Suprapubic skin (tissue), 4 donors: ENCODE measurements around the gene C4B. TPM values are rescaled to one million over a fixed set of nuclear protein-coding genes. Genes with fewer than 3 reads are reported as not detected.
"Not testable (repeated sequence)": the region's sequence is repeated elsewhere in the genome, so short reads cannot be mapped to it uniquely, and the experiment has no call there.

Source experiments
- DNase-seq, 2 donors: peaks; one replicate each; pipeline ENCODE4 v3.0.0-alpha.2; 2019; ENCODE audit warnings: low spot score in 2 of 2
- H3K27ac ChIP-seq: fragments of 200-600 bp; sonication (generic); one replicate; pipeline ENCODE4 v1.5.1; 2019
- H3K27me3 ChIP-seq: fragments of 200-600 bp; sonication (generic); one replicate; pipeline ENCODE4 v1.5.1; 2019
- H3K36me3 ChIP-seq: fragments of 200-600 bp; sonication (generic); one replicate; pipeline ENCODE4 v1.5.1; 2019
- H3K4me1 ChIP-seq: fragments of 200-600 bp; sonication (generic); one replicate; pipeline ENCODE4 v1.5.1; 2019
- H3K4me3 ChIP-seq: fragments of 200-600 bp; sonication (generic); one replicate; pipeline ENCODE4 v1.5.1; 2019; ENCODE audit warnings: mild to moderate bottlenecking
- H3K9me3 ChIP-seq: fragments of 200-600 bp; sonication (generic); one replicate; pipeline ENCODE4 v1.5.1; 2019
- EP300 ChIP-seq: sonication (generic); formaldehyde crosslinking; IDR thresholded peaks from one replicate; pipeline ENCODE4 v1.6.1; 2017; ENCODE audit warnings: antibody characterized with exemption
- POLR2A ChIP-seq, 2 donors: fragments of 450-650 bp; IDR thresholded peaks; one replicate each; pipeline ENCODE4 v1.6.1; 2017; ENCODE audit warnings: antibody characterized with exemption in 2 of 2, mild to moderate bottlenecking in 2 of 2, moderate library complexity in 2 of 2
- POLR2AphosphoS5 ChIP-seq, 3 donors: sonication (generic); formaldehyde crosslinking; IDR thresholded peaks; one replicate each; pipeline ENCODE4 v1.6.1; 2017; ENCODE audit warnings: antibody characterized with exemption in 3 of 3
- WGBS: methylation state at CpG from one replicate; pipeline ENCODE4 v1.1.5; 2018; 5-methylcytosine and 5-hydroxymethylcytosine counted together
- total RNA-seq, 4 donors: library from RNA; depleted of rRNA; stranded (reverse); fragments of >200 nt; gene quantifications; one replicate each; pipeline ENCODE4 v1.1.0, GENCODE V29; 2016
- TF ChIP-seq, protein P1 (sequence below), 2 donors: fragments of 200-600 bp in 1 of 2; fragments of 450-650 bp in 1 of 2; sonication (generic) in 1 of 2; IDR thresholded peaks; one replicate each; pipeline ENCODE4 v1.5.1; 2016 to 2019; ENCODE audit warnings: antibody characterized with exemption in 2 of 2, mild to moderate bottlenecking in 1 of 2, moderate library complexity in 1 of 2

Gene C4B
- total RNA-seq, 4 donors from 2014 or later: 1.3 to 9.4 (median 5.1) TPM

DNA sequence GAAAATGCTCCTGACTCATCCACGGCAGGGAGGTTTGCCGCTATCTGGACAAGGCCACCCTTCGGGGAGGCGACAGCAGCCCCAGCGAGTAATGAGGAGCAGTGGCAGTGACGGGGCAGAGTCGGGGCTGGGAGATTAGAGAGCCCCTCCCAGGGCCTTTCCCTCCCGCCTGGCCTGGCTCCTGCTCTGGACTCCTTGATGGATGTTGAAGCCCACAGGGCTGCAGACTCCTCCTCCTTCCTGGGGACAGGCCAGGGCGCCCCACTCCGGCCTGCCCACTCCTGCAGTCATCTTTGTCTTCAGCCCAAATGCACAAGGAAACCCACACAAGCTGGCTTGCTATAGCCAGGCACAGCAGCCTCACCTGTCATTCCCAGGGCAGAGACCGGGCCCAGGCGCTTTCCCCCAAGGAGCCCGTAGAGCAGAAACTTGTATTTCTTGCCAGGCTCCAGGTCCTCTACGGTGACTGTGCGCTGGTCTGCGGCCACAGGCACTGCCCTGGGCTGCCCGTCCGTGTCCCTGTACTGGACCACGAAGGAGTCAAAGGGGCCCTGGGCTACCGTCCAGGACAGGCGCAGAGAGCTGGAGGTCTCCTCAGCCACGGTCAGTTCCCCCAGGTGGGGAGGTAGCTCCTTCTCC lies 31.3 kb downstream of the C4B start:
- Histone ChIP-seq H3K27me3 (no peaks in the 10 kb centered on the region), H3K27ac (peak overlapping the region; percentile 93), H3K9me3 (no peaks in the 10 kb centered on the region), H3K36me3 (no peaks in the 10 kb centered on the region), H3K4me3 (no peak overlapping the region), H3K4me1 (peaks cover 30% of the 10 kb centered on the region)
- 81% methylated on average over 15 of the region's 22 CpGs for WGBS
- TF ChIP-seq POLR2AphosphoS5 (IDR thresholded peaks at IDR 0.05) (no peak), POLR2A (IDR thresholded peaks at IDR 0.05) (peak in 1 of 2 donors; percentile 5)
- DNase-seq: peak in 1 of 2 donors; percentile 68

DNA sequence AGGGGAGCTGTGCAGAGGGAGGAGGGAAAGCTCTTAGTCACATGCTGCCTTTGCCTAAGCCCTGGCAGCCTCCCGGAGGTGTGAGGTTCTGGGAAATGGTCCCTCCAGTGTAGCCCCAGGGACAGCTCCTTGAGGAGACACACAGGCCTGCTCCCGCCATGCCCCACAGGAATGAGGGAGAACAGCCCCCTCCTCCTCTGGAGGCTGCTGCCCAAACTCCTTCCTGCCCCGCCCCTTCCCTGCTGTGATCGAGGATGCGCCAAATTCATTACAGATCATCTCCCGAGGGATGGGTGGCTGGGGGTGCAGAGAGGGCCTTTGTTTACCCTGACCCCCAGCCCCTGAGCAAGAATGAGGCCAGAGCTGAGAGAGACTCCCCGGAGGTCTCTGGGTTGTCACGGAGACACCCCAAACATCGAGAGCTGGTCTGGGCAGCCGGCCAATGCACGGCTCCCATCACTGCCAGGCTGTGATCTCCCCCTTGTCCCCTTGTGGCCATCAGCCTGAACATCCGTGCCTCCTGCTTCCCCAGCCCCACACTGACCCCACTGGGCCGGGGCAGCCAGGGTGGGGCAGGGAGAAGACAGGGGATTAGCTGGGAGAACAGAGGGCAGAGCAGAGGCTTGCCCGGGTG lies 32.0 kb downstream of the C4B start:
- TF ChIP-seq EP300 (no peak), POLR2AphosphoS5 (IDR thresholded peaks at IDR 0.05) (no peak), POLR2A (IDR thresholded peaks at IDR 0.05) (no peak)
- TF ChIP-seq, protein P1, sequence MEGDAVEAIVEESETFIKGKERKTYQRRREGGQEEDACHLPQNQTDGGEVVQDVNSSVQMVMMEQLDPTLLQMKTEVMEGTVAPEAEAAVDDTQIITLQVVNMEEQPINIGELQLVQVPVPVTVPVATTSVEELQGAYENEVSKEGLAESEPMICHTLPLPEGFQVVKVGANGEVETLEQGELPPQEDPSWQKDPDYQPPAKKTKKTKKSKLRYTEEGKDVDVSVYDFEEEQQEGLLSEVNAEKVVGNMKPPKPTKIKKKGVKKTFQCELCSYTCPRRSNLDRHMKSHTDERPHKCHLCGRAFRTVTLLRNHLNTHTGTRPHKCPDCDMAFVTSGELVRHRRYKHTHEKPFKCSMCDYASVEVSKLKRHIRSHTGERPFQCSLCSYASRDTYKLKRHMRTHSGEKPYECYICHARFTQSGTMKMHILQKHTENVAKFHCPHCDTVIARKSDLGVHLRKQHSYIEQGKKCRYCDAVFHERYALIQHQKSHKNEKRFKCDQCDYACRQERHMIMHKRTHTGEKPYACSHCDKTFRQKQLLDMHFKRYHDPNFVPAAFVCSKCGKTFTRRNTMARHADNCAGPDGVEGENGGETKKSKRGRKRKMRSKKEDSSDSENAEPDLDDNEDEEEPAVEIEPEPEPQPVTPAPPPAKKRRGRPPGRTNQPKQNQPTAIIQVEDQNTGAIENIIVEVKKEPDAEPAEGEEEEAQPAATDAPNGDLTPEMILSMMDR (IDR thresholded peaks at IDR 0.05): peak in 1 of 2 donors; percentile 15
- no peaks in the 10 kb centered on the region for H3K36me3 ChIP-seq
- no peak overlapping the region for H3K4me3 ChIP-seq
- H3K27ac ChIP-seq: peak overlapping the region; percentile 93
- WGBS: no CpG with 5 or more reads among the region's 14 CpGs
- no peaks in the 10 kb centered on the region for H3K9me3 ChIP-seq
- peaks cover 30% of the 10 kb centered on the region for H3K4me1 ChIP-seq
- peak in 1 of 2 donors; percentile 82 for DNase-seq
- H3K27me3 ChIP-seq: no peaks in the 10 kb centered on the region

DNA sequence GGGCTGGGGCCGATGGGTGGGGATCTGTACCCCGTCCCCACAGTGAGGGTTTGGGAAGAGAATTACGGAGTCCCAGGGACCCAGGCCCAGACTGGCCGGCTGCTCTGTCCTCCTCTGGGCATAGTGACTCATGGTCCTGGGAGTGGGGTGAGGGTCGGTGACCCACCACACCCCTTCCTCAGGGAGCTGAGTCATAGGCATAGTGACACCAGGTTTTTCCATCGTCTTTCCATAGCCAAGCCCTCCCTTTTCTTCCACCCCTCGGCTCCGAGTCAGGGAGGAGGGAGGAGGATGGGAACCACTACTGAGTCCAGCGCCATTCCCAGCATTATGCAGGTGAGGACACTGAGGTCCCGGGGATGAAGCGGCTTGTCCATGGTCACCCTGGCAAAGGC lies 32.5 kb downstream of the C4B start:
- DNase-seq: no peak
- H3K36me3 ChIP-seq: no peaks in the 10 kb centered on the region
- no peaks in the 10 kb centered on the region for H3K9me3 ChIP-seq
- H3K27me3 ChIP-seq: no peaks in the 10 kb centered on the region
- peak in 1 of 3 donors; percentile 59 for TF ChIP-seq POLR2AphosphoS5 (IDR thresholded peaks at IDR 0.05)
- TF ChIP-seq EP300: no peak
- TF ChIP-seq POLR2A (IDR thresholded peaks at IDR 0.05): peak in 1 of 2 donors; percentile 8
- peak overlapping the region; percentile 93 for H3K27ac ChIP-seq
- H3K4me3 ChIP-seq: no peak overlapping the region
- H3K4me1 ChIP-seq: peaks cover 30% of the 10 kb centered on the region
- 80% methylated on average over 3 of the region's 11 CpGs for WGBS

DNA sequence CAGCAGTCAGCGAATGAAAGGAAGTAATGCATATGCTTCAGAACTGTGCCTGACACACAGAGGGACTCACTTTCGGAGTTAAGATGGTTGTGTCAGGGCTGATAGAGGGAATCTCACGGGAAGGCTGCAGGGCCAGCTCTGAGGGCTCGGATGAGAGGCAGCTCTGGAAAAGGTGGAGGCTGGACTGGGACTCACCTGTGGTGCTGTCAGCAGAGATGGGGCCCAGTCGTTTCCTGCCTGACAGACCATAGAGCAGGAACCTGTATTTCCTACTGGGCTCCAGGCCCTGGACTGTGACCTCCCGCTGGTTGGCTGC lies 32.9 kb downstream of the C4B start:
- no peak for DNase-seq
- TF ChIP-seq POLR2AphosphoS5 (IDR thresholded peaks at IDR 0.05) (no peak), POLR2A (IDR thresholded peaks at IDR 0.05) (no peak), EP300 (no peak)
- TF ChIP-seq, protein P1 (IDR thresholded peaks at IDR 0.05): no peak
- no peaks in the 10 kb centered on the region for H3K27me3 ChIP-seq
- peak overlapping the region; percentile 93 for H3K27ac ChIP-seq
- no peak overlapping the region for H3K4me3 ChIP-seq
- H3K9me3 ChIP-seq: no peaks in the 10 kb centered on the region
- H3K36me3 ChIP-seq: peaks cover 2% of the 10 kb centered on the region
- H3K4me1 ChIP-seq: peaks cover 30% of the 10 kb centered on the region
- 58% methylated on average over 4 of the region's 6 CpGs for WGBS

DNA sequence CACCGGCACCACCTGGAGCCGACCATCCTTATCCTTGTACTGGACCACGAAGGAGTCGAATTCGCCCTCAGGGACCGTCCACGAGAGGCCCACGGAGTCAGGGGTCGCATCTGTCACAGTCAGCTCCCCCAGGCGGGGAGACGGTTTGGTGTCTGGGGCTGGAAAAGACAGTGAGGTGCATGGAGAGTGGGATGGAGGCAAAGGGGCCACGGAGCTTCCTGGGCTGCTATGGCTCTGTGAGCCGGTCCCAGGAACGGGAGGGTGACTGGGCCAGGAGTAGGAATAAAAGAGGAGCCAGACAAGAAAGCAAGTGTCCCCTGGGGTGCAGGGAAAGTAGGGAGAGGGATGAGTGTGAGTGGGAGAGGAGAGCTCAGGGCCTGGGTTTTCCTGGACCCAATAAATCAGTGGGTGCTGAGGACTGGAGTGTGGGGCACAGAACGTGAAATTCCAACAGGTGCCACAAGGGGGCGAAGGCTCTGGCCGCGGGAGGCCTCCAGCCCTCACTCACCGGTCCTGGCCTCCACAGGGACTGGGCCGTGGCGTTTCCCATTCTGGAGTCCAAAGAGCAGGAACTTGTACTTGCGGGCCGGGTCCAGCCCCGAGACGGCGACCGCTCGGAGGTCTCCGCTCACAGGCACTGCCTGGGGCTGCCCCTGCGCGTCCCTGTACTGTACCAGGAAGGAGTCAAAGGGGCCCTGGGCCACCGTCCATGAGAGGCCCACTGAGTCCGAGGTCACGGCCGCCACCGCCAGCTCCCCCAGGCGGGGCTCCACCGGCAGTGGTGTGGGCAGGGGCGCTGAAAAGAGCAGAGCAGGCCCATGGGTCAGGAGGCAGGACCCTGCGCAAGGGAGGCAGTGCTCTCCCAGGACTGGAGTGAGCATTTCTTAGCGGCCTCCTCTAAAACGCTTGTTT lies 33.5 kb downstream of the C4B start:
- Histone ChIP-seq H3K27me3 (no peaks in the 10 kb centered on the region), H3K27ac (peak overlapping the region; percentile 93), H3K4me3 (no peak overlapping the region), H3K36me3 (peaks cover 6% of the 10 kb centered on the region), H3K4me1 (peaks cover 30% of the 10 kb centered on the region), H3K9me3 (no peaks in the 10 kb centered on the region)
- WGBS: 59% methylated on average over 33 of the region's 42 CpGs
- DNase-seq: peak; percentile 85 to 91
- TF ChIP-seq, protein P1 (IDR thresholded peaks at IDR 0.05): peak; percentile 73 to 83
- TF ChIP-seq EP300: no peak

DNA sequence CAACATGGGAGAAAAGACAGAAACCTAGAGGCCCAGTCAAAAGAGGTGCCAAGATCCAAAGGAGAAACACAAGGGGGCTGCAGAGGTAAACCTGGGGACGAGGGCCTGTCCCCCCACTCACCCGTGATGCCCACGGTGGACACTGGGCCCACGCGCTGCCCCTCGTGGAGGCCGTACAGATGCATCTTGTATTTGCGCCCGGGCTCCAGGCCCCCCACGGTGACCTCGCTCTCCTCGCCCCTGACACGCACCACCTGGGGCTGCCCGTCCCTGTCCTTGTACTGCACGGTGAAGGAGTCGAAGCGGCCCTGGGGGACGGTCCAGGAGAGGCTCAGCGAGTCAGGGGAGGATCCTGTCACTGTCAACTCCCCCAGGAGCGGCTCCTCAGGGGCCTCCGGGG lies 34.6 kb downstream of the C4B start:
- H3K36me3 ChIP-seq, H3K4me3 ChIP-seq, H3K27me3 ChIP-seq, H3K9me3 ChIP-seq: not testable (repeated sequence)
- WGBS: 92% methylated on average over 20 of the region's 21 CpGs
- peak overlapping the region; percentile 45 for H3K27ac ChIP-seq
- peaks cover 30% of the 10 kb centered on the region for H3K4me1 ChIP-seq
- DNase-seq: peak in 1 of 2 donors; percentile 62

DNA sequence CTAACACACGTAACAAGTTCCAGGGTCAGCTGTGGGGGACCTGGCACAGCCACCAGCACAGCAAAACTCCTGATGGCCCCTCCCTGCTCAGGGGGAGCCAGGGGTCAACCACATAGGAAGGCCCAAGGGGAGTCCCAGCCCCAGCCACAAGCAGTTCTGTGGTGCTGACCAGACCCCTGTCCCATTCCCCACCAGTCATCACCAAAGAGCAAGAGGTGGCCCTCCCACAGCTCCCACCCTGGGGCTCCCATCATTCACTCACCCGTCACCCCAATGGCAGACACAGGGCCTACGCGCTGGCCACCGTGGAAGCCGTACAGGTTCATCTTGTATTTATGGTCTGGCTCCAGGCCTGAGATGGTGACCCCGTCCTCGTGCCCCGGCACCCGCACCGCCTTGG lies 35.1 kb downstream of the C4B start:
- Histone ChIP-seq H3K4me1 (peaks cover 30% of the 10 kb centered on the region), H3K27ac (peak overlapping the region; percentile 45), H3K36me3 (peaks cover 14% of the 10 kb centered on the region)
- not testable (repeated sequence) for DNase-seq, H3K9me3 ChIP-seq, H3K27me3 ChIP-seq, H3K4me3 ChIP-seq
- 91% methylated on average over 1 of the region's 11 CpGs for WGBS
